Ishikawa (cell line): ENCODE data around the gene C2orf69.

Experiments used
- NFIC ChIP-seq: IDR thresholded peaks from 2 replicates; pipeline ENCODE4 v1.6.1; 2012
- TF ChIP-seq, protein P1 (sequence below): IDR thresholded peaks from 2 replicates; pipeline ENCODE4 v1.6.1; 2012; ENCODE audit warnings: low read depth, mild to moderate bottlenecking

DNA sequence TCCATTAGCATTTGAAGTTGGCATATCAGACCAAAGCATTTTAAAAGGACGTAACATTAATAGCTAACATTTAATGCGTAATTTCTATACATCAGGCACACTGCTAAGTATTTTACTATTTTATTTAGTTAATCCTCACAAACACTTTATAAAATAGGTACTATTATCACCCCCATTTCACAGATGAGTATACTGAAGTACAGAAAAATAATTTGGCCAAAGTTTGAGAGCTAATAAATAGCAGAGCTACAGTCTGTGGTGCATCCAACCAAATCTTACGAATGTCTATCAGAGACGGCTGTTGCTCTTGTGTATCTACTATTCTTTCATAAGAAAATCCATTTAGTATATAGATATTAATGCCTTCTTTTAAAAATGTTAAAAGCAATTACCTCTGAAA is 32.3 kb downstream of the C2orf69 start:
- TF ChIP-seq, protein P1, sequence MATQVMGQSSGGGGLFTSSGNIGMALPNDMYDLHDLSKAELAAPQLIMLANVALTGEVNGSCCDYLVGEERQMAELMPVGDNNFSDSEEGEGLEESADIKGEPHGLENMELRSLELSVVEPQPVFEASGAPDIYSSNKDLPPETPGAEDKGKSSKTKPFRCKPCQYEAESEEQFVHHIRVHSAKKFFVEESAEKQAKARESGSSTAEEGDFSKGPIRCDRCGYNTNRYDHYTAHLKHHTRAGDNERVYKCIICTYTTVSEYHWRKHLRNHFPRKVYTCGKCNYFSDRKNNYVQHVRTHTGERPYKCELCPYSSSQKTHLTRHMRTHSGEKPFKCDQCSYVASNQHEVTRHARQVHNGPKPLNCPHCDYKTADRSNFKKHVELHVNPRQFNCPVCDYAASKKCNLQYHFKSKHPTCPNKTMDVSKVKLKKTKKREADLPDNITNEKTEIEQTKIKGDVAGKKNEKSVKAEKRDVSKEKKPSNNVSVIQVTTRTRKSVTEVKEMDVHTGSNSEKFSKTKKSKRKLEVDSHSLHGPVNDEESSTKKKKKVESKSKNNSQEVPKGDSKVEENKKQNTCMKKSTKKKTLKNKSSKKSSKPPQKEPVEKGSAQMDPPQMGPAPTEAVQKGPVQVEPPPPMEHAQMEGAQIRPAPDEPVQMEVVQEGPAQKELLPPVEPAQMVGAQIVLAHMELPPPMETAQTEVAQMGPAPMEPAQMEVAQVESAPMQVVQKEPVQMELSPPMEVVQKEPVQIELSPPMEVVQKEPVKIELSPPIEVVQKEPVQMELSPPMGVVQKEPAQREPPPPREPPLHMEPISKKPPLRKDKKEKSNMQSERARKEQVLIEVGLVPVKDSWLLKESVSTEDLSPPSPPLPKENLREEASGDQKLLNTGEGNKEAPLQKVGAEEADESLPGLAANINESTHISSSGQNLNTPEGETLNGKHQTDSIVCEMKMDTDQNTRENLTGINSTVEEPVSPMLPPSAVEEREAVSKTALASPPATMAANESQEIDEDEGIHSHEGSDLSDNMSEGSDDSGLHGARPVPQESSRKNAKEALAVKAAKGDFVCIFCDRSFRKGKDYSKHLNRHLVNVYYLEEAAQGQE = no peak
- no peak for TF ChIP-seq NFIC
